Esophagus squamous epithelium (tissue), 4 donors: Measurements from ENCODE around the gene SOAT2.

Experiments used
- POLR2A ChIP-seq, 4 donors: fragments of 450-650 bp; IDR thresholded peaks; one replicate each; pipeline ENCODE4 v1.6.1; 2017; ENCODE audit warnings: antibody characterized with exemption in 4 of 4, mild to moderate bottlenecking in 4 of 4, moderate library complexity in 3 of 4
- TF ChIP-seq, protein P1 (sequence below), 6 experiments: fragments of 450-650 bp in 4 of 6; fragments of 200-600 bp in 2 of 6; sonication (generic) in 2 of 6; IDR thresholded peaks; one replicate each; pipeline ENCODE4 v1.5.1; 2016 to 2019; ENCODE audit warnings: antibody characterized with exemption in 6 of 6, mild to moderate bottlenecking in 4 of 6, moderate library complexity in 4 of 6

- TF ChIP-seq, protein P1, sequence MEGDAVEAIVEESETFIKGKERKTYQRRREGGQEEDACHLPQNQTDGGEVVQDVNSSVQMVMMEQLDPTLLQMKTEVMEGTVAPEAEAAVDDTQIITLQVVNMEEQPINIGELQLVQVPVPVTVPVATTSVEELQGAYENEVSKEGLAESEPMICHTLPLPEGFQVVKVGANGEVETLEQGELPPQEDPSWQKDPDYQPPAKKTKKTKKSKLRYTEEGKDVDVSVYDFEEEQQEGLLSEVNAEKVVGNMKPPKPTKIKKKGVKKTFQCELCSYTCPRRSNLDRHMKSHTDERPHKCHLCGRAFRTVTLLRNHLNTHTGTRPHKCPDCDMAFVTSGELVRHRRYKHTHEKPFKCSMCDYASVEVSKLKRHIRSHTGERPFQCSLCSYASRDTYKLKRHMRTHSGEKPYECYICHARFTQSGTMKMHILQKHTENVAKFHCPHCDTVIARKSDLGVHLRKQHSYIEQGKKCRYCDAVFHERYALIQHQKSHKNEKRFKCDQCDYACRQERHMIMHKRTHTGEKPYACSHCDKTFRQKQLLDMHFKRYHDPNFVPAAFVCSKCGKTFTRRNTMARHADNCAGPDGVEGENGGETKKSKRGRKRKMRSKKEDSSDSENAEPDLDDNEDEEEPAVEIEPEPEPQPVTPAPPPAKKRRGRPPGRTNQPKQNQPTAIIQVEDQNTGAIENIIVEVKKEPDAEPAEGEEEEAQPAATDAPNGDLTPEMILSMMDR (IDR thresholded peaks at IDR 0.05): no peak
- TF ChIP-seq POLR2A (IDR thresholded peaks at IDR 0.05): no peak
Observed at GRCh38 chr12:53100466-53101151, 2.7 kb upstream of the SOAT2 start.
